Erythroblast (primary cell): ENCODE measurements around the gene ADAMTS19.

Experiments
- DNase-seq, 2 experiments: peaks; one replicate each; lab custom pipeline; 2025; lab: John Stamatoyannopoulos, UW
- GATA1 ChIP-seq: IDR thresholded peaks from 2 replicates; pipeline ENCODE4 v1.6.1; 2011; ENCODE audit warnings: low read depth, mild to moderate bottlenecking, control low read depth, low read length, moderate library complexity
- POLR2A ChIP-seq: IDR thresholded peaks from 2 replicates; pipeline ENCODE4 v1.6.1; 2011; ENCODE audit warnings: mild to moderate bottlenecking, low read length

ADAMTS19 gene

GRCh38 chr5:129724647-129725046 is 264.5 kb downstream of the ADAMTS19 start:
- TF ChIP-seq POLR2A = no peak
- no peak for TF ChIP-seq GATA1
- no peak for DNase-seq

- DNase-seq = no peak
- no peak for TF ChIP-seq POLR2A
- no peak for TF ChIP-seq GATA1
These were observed 279.7 kb downstream of the ADAMTS19 start for GRCh38 chr5:129739773-129740172.

GRCh38 chr5:129743541-129744187 is 283.6 kb downstream of the ADAMTS19 start:
- DNase-seq = no peak
- TF ChIP-seq POLR2A (no peak), GATA1 (no peak)

GRCh38 chr5:129745997-129746396 is 285.9 kb downstream of the ADAMTS19 start:
- DNase-seq = no peak
- TF ChIP-seq POLR2A (no peak), GATA1 (no peak)

GRCh38 chr5:129746876-129747275 is 286.8 kb downstream of the ADAMTS19 start:
- DNase-seq = no peak
- TF ChIP-seq POLR2A (no peak), GATA1 (no peak)

GRCh38 chr5:129747572-129748407 is 287.7 kb downstream of the ADAMTS19 start, which contains the start of gene MINAR2:
TSS of gene MINAR2 (plus strand) at chr5:129748094. CDS start at chr5:129748191, 97 bp downstream.
- TF ChIP-seq GATA1 (no peak), POLR2A (no peak)
- DNase-seq = no peak

GRCh38 chr5:129748913-129749880 is 289.1 kb downstream of the ADAMTS19 start:
- no peak for TF ChIP-seq GATA1
- DNase-seq = no peak

GRCh38 chr5:129760636-129761325 is 300.7 kb downstream of the ADAMTS19 start:
- DNase-seq = no peak

GRCh38 chr5:129763651-129764050 is 303.6 kb downstream of the ADAMTS19 start:
- no peak for DNase-seq
- TF ChIP-seq GATA1 = no peak
- TF ChIP-seq POLR2A = no peak

More at GRCh38 chr5:129760636-129761325, 300.7 kb downstream of the ADAMTS19 start:
- TF ChIP-seq GATA1 (no peak), POLR2A (no peak)

- DNase-seq = no peak
- TF ChIP-seq GATA1 (no peak), POLR2A (no peak)
These were observed 306.7 kb downstream of the ADAMTS19 start for GRCh38 chr5:129766798-129767197.

GRCh38 chr5:129767927-129768380 is 307.9 kb downstream of the ADAMTS19 start:
- no peak for TF ChIP-seq POLR2A
- TF ChIP-seq GATA1 = no peak
- DNase-seq = peak; percentile 84 to 89

- TF ChIP-seq POLR2A (no peak), GATA1 (no peak)
- no peak for DNase-seq
These were observed 308.6 kb downstream of the ADAMTS19 start for GRCh38 chr5:129768735-129769134.
